ENCODE data around the gene HRC. TPM values are rescaled to one million over a fixed set of nuclear protein-coding genes. Genes with fewer than 3 reads are reported as not detected.
A peak's percentile ranks its signal among the peaks of the same experiment; 100 is the strongest.

HRC gene
- polyA plus RNA-seq, 1 experiment: not detected

DNA sequence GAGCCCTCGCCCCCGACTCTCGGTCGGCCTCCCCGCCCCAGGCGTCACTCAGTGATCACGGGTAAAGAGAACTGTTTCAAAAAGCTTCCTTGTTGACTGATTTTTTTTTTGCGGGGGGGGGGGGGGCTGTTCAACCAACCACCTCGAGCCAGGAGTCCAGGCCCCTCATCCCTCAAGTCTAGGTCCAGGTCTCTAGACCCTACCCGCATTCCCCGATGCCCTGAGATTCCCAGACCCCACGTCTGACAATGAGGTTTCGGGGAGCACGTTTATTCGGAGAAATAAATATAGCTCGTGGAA is 4.3 kb downstream of the HRC start:
- Histone ChIP-seq H3K27ac (ENCODE audit: low read depth, low read length) (no peak overlapping the region), H3K9me3 (ENCODE audit: control insufficient read depth, insufficient read depth, low read length) (peaks cover 9% of the 10 kb centered on the region; the same call in 1 of the 2 replicates), H3K4me3 (ENCODE audit: low read depth, low read length) (peak overlapping the region; percentile 93), H3K27me3 (ENCODE audit: control insufficient read depth, insufficient read depth, low read length) (no peaks in the 10 kb centered on the region)
- TF ChIP-seq CTCF (IDR thresholded peaks at IDR 0.05; ENCODE audit: low read depth, low read length): no peak
- CTCF ChIA-PET: interaction anchor here (1.2 kb wide), 1 partner anchor 49 kb away, joined by 6 read pairs; no protein-coding TSS in a partner anchor
- POLR2A ChIA-PET: interaction anchor here (0.5 to 1.2 kb wide), 5 partner anchors 17 to 132 kb away, joined by 3 to 6 read pairs (median 4); partner anchors contain the start of gene LIN7B
- DNase-seq (ENCODE audit: low read depth, low spot score): no peak

DNA sequence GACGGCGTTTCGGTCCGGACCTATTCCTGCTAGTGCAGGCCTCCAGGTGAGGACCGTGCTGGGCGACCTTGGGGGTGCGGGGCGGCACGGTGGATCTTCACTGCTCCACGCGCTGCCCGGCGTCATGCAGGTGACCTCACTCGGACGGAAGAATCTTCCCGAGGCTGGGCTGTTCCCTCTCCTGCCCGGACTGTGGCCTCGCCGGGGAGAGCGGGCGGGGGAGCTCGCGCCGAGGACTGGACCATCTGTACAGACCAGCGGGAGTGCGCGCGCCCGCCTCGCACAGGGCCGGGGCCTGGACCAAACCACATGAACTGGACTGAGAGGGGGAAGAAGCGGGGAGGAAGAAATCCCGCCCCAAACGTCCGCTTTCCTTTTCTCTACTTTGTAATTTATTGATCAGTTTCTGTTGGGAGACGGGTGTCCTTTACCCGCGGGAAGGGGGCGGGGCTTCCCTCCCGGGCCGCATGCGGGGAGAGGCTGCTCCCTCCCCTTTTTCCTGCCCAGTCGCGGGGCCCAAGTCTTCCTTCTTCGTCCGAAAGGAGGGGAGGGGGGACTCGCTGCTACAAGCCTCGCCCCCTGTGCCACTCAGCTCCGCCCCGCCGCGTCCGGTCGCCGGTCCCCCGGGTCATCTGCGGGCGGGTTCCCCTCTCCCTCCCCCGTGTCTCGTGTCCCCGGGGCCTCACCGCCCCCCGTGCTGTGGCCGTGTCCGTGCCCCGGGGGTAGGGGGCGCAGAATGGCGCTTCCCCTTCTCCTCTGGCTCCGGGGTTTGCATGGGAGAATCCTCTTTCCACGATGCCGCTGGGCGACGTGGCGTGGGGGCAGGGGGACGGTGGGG is 4.9 kb downstream of the HRC start:
- CTCF ChIA-PET: interaction anchor here (1.2 kb wide), 2 partner anchors 50 to 76 kb away, joined by 3 to 6 read pairs; no protein-coding TSS in a partner anchor
- H3K4me3 ChIP-seq (ENCODE audit: low read depth, low read length): peak overlapping the region; percentile 93
- peak overlapping the region; percentile 47 for H3K27ac ChIP-seq (ENCODE audit: low read depth, low read length)
- H3K27me3 ChIP-seq (ENCODE audit: control insufficient read depth, insufficient read depth, low read length): no peaks in the 10 kb centered on the region
- POLR2A ChIA-PET: interaction anchor here (0.5 to 1.2 kb wide), 7 partner anchors 17 to 133 kb away, joined by 3 to 6 read pairs (median 4); partner anchors contain the start of gene LIN7B
- peaks cover 9% of the 10 kb centered on the region; the same call in 1 of the 2 replicates for H3K9me3 ChIP-seq (ENCODE audit: control insufficient read depth, insufficient read depth, low read length)
- no peak for TF ChIP-seq CTCF (IDR thresholded peaks at IDR 0.05; ENCODE audit: low read depth, low read length)
- DNase-seq (ENCODE audit: low read depth, low spot score): no peak

DNA sequence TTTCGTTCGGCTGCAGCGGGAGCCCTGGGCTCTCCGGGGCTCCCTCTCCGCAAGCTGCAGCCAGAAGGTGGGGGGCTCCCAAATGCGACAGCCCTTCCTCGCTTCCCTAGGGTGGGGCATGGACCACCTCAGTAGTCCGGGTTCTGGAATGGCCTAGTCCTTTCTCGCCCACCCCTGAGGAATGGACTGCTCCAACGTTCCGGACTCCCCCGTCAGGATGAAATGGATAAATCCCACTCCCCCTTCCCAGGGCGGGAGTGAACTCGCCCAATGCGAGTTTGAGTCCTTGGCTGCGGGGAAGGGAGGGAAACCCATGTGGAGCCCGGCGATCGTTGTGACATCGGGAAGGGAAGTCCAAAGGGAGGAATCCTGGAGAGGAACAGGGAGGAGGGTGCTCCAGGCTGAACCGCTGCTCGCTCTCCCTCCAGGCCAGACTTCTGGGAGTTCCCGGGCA is 5.5 kb downstream of the HRC start:
- peak; percentile 70 for DNase-seq (ENCODE audit: low read depth, low spot score)
- H3K27me3 ChIP-seq (ENCODE audit: control insufficient read depth, insufficient read depth, low read length): no peaks in the 10 kb centered on the region
- no peak for TF ChIP-seq CTCF (IDR thresholded peaks at IDR 0.05; ENCODE audit: low read depth, low read length)
- CTCF ChIA-PET: interaction anchor here (1.0 to 1.2 kb wide), 2 partner anchors 52 to 77 kb away, joined by 3 to 8 read pairs; no protein-coding TSS in a partner anchor
- POLR2A ChIA-PET: interaction anchor here (1.2 kb wide), 2 partner anchors 29 to 36 kb away, joined by 3 to 4 read pairs; partner anchors contain the start of gene LIN7B
- peak overlapping the region; percentile 93 for H3K4me3 ChIP-seq (ENCODE audit: low read depth, low read length)
- H3K9me3 ChIP-seq (ENCODE audit: control insufficient read depth, insufficient read depth, low read length): peaks cover 8% of the 10 kb centered on the region; the same call in 1 of the 2 replicates
- H3K27ac ChIP-seq (ENCODE audit: low read depth, low read length): peak overlapping the region; percentile 47

DNA sequence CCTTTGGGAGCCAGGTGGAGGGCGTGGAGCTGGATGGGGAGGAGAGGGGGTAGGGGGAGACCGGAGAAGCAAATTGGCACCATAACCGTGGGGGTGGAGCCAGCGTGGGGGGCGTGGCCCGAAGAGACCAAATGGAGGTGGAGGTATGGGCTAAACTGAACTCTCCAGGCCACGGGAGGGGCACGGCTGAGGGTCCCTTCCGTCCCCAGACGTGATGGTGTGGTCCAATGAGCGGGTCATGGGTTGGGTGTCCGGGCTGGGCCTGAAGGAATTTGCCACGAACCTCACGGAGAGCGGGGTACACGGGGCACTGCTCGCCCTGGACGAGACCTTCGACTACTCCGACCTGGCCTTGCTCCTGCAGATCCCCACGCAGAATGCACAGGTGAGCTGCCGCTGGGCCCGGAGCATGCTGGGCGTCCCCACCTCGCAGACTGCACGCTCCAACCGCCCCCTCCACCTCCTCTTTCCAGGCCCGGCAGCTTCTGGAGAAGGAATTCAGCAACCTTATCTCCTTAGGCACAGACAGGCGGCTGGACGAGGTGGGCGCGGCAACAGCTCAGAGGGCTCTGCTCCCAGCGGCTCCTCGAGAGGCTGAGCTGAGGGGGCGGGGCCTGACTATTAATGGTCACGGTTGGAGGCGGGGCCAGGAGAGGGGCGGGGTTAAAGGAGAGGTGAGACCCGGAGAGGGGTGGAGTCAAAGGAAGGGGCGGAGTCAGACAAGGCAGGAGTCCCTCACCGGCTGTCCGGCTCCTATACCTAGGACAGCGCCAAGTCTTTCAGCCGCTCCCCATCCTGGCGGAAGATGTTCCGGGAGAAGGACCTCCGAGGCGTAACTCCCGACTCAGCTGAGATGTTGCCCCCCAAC is 6.2 kb downstream of the HRC start:
- no peak for TF ChIP-seq CTCF (IDR thresholded peaks at IDR 0.05; ENCODE audit: low read depth, low read length)
- no peaks in the 10 kb centered on the region for H3K27me3 ChIP-seq (ENCODE audit: control insufficient read depth, insufficient read depth, low read length)
- peak; percentile 76 for DNase-seq (ENCODE audit: low read depth, low spot score)
- peak overlapping the region; percentile 93 for H3K4me3 ChIP-seq (ENCODE audit: low read depth, low read length)
- peak overlapping the region; percentile 31 for H3K27ac ChIP-seq (ENCODE audit: low read depth, low read length)
- POLR2A ChIA-PET: interaction anchor here (0.7 to 1.2 kb wide), 2 partner anchors 29 to 34 kb away, joined by 3 to 4 read pairs; no protein-coding TSS in a partner anchor
- CTCF ChIA-PET: interaction anchor here (1.0 to 1.2 kb wide), 2 partner anchors 51 to 77 kb away, joined by 3 to 8 read pairs; no protein-coding TSS in a partner anchor
- peaks cover 5% of the 10 kb centered on the region; the same call in 1 of the 2 replicates for H3K9me3 ChIP-seq (ENCODE audit: control insufficient read depth, insufficient read depth, low read length)
